Measurements from ENCODE around the gene MGST2.
"Not testable (repeated sequence)": the region's sequence is repeated elsewhere in the genome, so short reads cannot be mapped to it uniquely, and the experiment has no call there.

Gene MGST2

GRCh38 chr4:139669890-139670289 lies 4.3 kb downstream of the MGST2 start:
- no peak for DNase-seq (ENCODE audit: low spot score)

GRCh38 chr4:139670775-139671174 lies 5.2 kb downstream of the MGST2 start:
- DNase-seq (ENCODE audit: low spot score), result no peak

- no peak for DNase-seq (ENCODE audit: low spot score)
Observed at GRCh38 chr4:139672215-139672614, 6.6 kb downstream of the MGST2 start.

GRCh38 chr4:139672732-139673131 lies 7.1 kb downstream of the MGST2 start:
- no peak for DNase-seq (ENCODE audit: low spot score)

- DNase-seq (ENCODE audit: low spot score), result no peak
Observed at GRCh38 chr4:139674875-139675550, 9.4 kb downstream of the MGST2 start.

- no peak for DNase-seq (ENCODE audit: low spot score)
Observed at GRCh38 chr4:139675651-139676050, 10.0 kb downstream of the MGST2 start.

- DNase-seq (ENCODE audit: low spot score), result no peak
Observed at GRCh38 chr4:139676365-139676764, 10.7 kb downstream of the MGST2 start.

GRCh38 chr4:139676913-139677585 lies 11.4 kb downstream of the MGST2 start:
- no peak for DNase-seq (ENCODE audit: low spot score)

GRCh38 chr4:139682309-139682708 lies 16.7 kb downstream of the MGST2 start:
- no peak for DNase-seq (ENCODE audit: low spot score)

GRCh38 chr4:139682741-139683151 lies 17.1 kb downstream of the MGST2 start:
- no peak for DNase-seq (ENCODE audit: low spot score)

GRCh38 chr4:139684351-139684750 lies 18.7 kb downstream of the MGST2 start:
- no peak for DNase-seq (ENCODE audit: low spot score)

- no peak for DNase-seq (ENCODE audit: low spot score)
Observed at GRCh38 chr4:139685180-139685579, 19.6 kb downstream of the MGST2 start.

- no peak for DNase-seq (ENCODE audit: low spot score)
Observed at GRCh38 chr4:139686130-139686529, 20.5 kb downstream of the MGST2 start.

- no peak for DNase-seq (ENCODE audit: low spot score)
Observed at GRCh38 chr4:139686988-139687387, 21.4 kb downstream of the MGST2 start.

GRCh38 chr4:139689093-139689722 lies 23.6 kb downstream of the MGST2 start:
- DNase-seq (ENCODE audit: low spot score), result no peak

GRCh38 chr4:139690419-139690818 lies 24.8 kb downstream of the MGST2 start:
- DNase-seq (ENCODE audit: low spot score), result no peak

- DNase-seq (ENCODE audit: low spot score), result no peak
Observed at GRCh38 chr4:139692309-139693012, 26.8 kb downstream of the MGST2 start.

- DNase-seq (ENCODE audit: low spot score), result no peak
Observed at GRCh38 chr4:139694522-139695107, 29.0 kb downstream of the MGST2 start.

GRCh38 chr4:139696491-139696890 lies 30.9 kb downstream of the MGST2 start:
- DNase-seq (ENCODE audit: low spot score), result no peak

GRCh38 chr4:139698167-139698925 lies 32.7 kb downstream of the MGST2 start:
- not testable (repeated sequence) for DNase-seq (ENCODE audit: low spot score)

- no peak for DNase-seq (ENCODE audit: low spot score)
Observed at GRCh38 chr4:139700568-139700967, 34.9 kb downstream of the MGST2 start.
